Ascending aorta (tissue), 2 donors: ENCODE results near the gene RGSL1. TPM values are rescaled to one million over a fixed set of nuclear protein-coding genes. Genes with fewer than 3 reads are reported as not detected.

ENCODE experiments used
- DNase-seq, 2 donors: peaks; one replicate each; pipeline ENCODE4 v3.0.0-alpha.2; 2019; ENCODE audit warnings: low spot score in 2 of 2
- H3K27ac ChIP-seq, 2 donors: fragments of 200-600 bp; sonication (generic); one replicate each; pipeline ENCODE4 v1.5.1; 2016 to 2017; ENCODE audit warnings: mild to moderate bottlenecking in 1 of 2
- H3K27me3 ChIP-seq: fragments of 200-600 bp; sonication (generic); one replicate; pipeline ENCODE4 v1.5.1; 2017
- H3K36me3 ChIP-seq, 2 donors: fragments of 200-600 bp; sonication (generic); one replicate each; pipeline ENCODE4 v1.5.1; 2016
- H3K4me1 ChIP-seq, 2 donors: fragments of 200-600 bp; sonication (generic); one replicate each; pipeline ENCODE4 v1.5.1; 2016 to 2017; ENCODE audit warnings: mild to moderate bottlenecking in 1 of 2
- H3K4me3 ChIP-seq, 2 donors: fragments of 200-600 bp; sonication (generic); one replicate each; pipeline ENCODE4 v1.5.1; 2016 to 2017; ENCODE audit warnings: mild to moderate bottlenecking in 1 of 2
- H3K9me3 ChIP-seq, 2 donors: fragments of 200-600 bp; sonication (generic); one replicate each; pipeline ENCODE4 v1.5.1; 2016
- CTCF ChIP-seq, 3 experiments: fragments of 200-600 bp in 2 of 3; fragments of 450-650 bp in 1 of 3; sonication (generic) in 2 of 3; IDR thresholded peaks; one replicate each; pipeline ENCODE4 v1.5.1; 2016 to 2019; ENCODE audit warnings: antibody characterized with exemption in 3 of 3, mild to moderate bottlenecking in 1 of 3, moderate library complexity in 1 of 3
- intact Hi-C: fragments of 100-400 bp; cut with DNase I; formaldehyde crosslinking; loops from one replicate; pipeline ENCODE4 v1.15.1; 2023
- total RNA-seq: library from RNA; depleted of rRNA; stranded (reverse); fragments of >200 nt; gene quantifications from one replicate; pipeline ENCODE4 v1.1.0, GENCODE V29; 2016

RGSL1 gene
- total RNA-seq, 1 donor from 2014 or later = not detected

- TF ChIP-seq CTCF (IDR thresholded peaks at IDR 0.05) = no peak
- H3K27me3 ChIP-seq = no peaks in the 10 kb centered on the region
- peaks cover 10 to 26% of the 10 kb centered on the region in 2 donors for H3K4me1 ChIP-seq
- H3K36me3 ChIP-seq = peaks cover 9 to 16% of the 10 kb centered on the region in 2 donors
- H3K9me3 ChIP-seq = no peaks in the 10 kb centered on the region
- intact Hi-C loops = loop anchor here (1.0 to 5.0 kb wide), 3 partner anchors 12 to 94 kb away; no protein-coding TSS in a partner anchor
- H3K27ac ChIP-seq = peak overlapping the region; percentile 41 to 71
- peak in 1 of 2 donors; percentile 68 for DNase-seq
- H3K4me3 ChIP-seq = peak overlapping the region; percentile 75 to 80
Observed at GRCh38 chr1:182602935-182603645, 153.1 kb downstream of the RGSL1 start.

GRCh38 chr1:182603646-182604174 is 153.8 kb downstream of the RGSL1 start:
- DNase-seq = peak in 1 of 2 donors; percentile 70
- intact Hi-C loops = loop anchor here (1.0 to 5.0 kb wide), 3 partner anchors 12 to 94 kb away; no protein-coding TSS in a partner anchor
- H3K27ac ChIP-seq = peak overlapping the region; percentile 41 to 71

GRCh38 chr1:182604175-182605164 is 154.5 kb downstream of the RGSL1 start, which contains the start of gene RGS16:
TSS of gene RGS16 (minus strand) at chr1:182604389. CDS start at chr1:182604259, 130 bp downstream.
- intact Hi-C loops = loop anchor here (5.0 kb wide), 2 partner anchors 68 to 93 kb away; no protein-coding TSS in a partner anchor
- peak; percentile 80 to 95 for DNase-seq
- Histone ChIP-seq H3K36me3 (peaks cover 9 to 10% of the 10 kb centered on the region in 2 donors), H3K9me3 (no peaks in the 10 kb centered on the region), H3K4me1 (peaks cover 10 to 26% of the 10 kb centered on the region in 2 donors), H3K27ac (peak within 1 kb of the TSS; percentile 41 to 71), H3K4me3 (peak within 1 kb of the TSS; percentile 75 to 80), H3K27me3 (no peaks in the 10 kb centered on the region)
- no peak for TF ChIP-seq CTCF (IDR thresholded peaks at IDR 0.05)

More at GRCh38 chr1:182603646-182604174, 153.8 kb downstream of the RGSL1 start:
- TF ChIP-seq CTCF (IDR thresholded peaks at IDR 0.05) = no peak
- Histone ChIP-seq H3K4me1 (peaks cover 10 to 26% of the 10 kb centered on the region in 2 donors), H3K4me3 (peak overlapping the region; percentile 75 to 80), H3K36me3 (peaks cover 9 to 16% of the 10 kb centered on the region in 2 donors), H3K9me3 (no peaks in the 10 kb centered on the region), H3K27me3 (no peaks in the 10 kb centered on the region)

GRCh38 chr1:182607566-182607965 is 157.6 kb downstream of the RGSL1 start:
- Histone ChIP-seq H3K27me3 (no peaks in the 10 kb centered on the region), H3K4me1 (peaks cover 10 to 17% of the 10 kb centered on the region in 2 donors), H3K9me3 (no peaks in the 10 kb centered on the region), H3K4me3 (no peak overlapping the region), H3K27ac (no peak overlapping the region), H3K36me3 (no peaks in the 10 kb centered on the region)
- DNase-seq = no peak
- TF ChIP-seq CTCF (IDR thresholded peaks at IDR 0.05) = no peak
- intact Hi-C loops = no loop called here

- H3K9me3 ChIP-seq = no peaks in the 10 kb centered on the region
Observed at GRCh38 chr1:182608236-182608635, 158.3 kb downstream of the RGSL1 start.

More at GRCh38 chr1:182608236-182608635, 158.3 kb downstream of the RGSL1 start:
- Histone ChIP-seq H3K4me3 (no peak overlapping the region), H3K36me3 (no peaks in the 10 kb centered on the region), H3K27ac (no peak overlapping the region), H3K4me1 (peaks cover 8 to 13% of the 10 kb centered on the region in 2 donors), H3K27me3 (no peaks in the 10 kb centered on the region)
- intact Hi-C loops = no loop called here
- no peak for DNase-seq
- no peak for TF ChIP-seq CTCF (IDR thresholded peaks at IDR 0.05)
